Measurements from ENCODE around the gene IGHMBP2. TPM values are rescaled to one million over a fixed set of nuclear protein-coding genes. Genes with fewer than 3 reads are reported as not detected.

Gene IGHMBP2
- total RNA-seq, 1 experiment from 2014 or later, result 19.3 TPM

DNA sequence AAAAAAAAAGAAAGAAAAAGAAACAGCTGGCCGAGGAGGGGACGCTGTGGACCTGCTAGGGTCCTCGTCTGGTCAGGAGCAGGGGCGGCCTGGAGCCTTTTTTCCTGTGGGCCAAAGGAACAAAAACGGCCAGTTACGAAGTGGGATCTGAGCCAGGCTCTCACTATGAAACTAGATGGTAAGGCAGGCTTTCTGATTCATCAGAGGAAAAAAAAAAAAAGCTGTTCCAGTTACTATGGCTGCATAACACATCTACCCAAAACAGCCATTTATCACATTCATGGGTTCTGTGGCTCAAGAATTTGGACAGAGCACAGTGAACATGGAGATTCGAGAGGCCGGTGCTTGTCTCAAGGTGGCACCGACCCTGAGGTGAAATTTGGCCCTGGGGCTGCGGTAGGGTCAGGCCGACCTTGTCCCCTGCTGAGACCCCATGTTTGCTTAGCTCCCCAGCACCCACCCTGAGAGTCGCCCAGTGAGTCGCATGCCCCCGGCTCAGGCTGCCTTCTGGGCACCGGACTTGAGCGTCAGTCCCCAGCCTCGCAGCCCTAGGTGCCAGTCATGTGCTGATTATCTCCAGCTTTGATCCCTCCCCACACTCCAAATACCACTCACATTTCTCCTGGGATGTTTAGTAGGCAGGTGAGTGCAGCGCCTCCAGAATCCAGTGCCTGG is 42.9 kb downstream of the IGHMBP2 start:
- H3K9me2 ChIP-seq (ENCODE audit: insufficient read depth), result no peaks in the 10 kb centered on the region
- H3K4me2 ChIP-seq (ENCODE audit: low read length), result no peak overlapping the region
- ChIA-PET RAD21 (ENCODE audit: low non-redundant PET in 1 of 2, low total read pairs in 2 of 2, uncharacterized antibody in 2 of 2, unreplicated experiment in 2 of 2) (no interaction called here), POLR2A (no interaction called here), CTCF (no interaction called here)
- no peaks in the 10 kb centered on the region for H3K36me3 ChIP-seq (ENCODE audit: control insufficient read depth in 1 of 2, insufficient read depth in 2 of 2, low read length in 2 of 2)
- BruUV-seq (replicated peaks), result no TSS peak
- H3K27ac ChIP-seq (ENCODE audit: low read depth, low read length), result no peak overlapping the region
- no peaks in the 10 kb centered on the region for H3K9me3 ChIP-seq (ENCODE audit: control insufficient read depth in 1 of 2, insufficient read depth in 1 of 2, low read depth in 1 of 2, low read length in 2 of 2)
- ATAC-seq (no peak), DNase-seq (ENCODE audit: low read depth, low spot score) (no peak)
- H3K4me3 ChIP-seq (replicated peaks in 1 of 2; ENCODE audit: low read depth in 1 of 2, low read length in 2 of 2), result no peak overlapping the region
- H3K9ac ChIP-seq (ENCODE audit: low read length), result no peak overlapping the region
- no peaks in the 10 kb centered on the region for H3K4me1 ChIP-seq (ENCODE audit: control insufficient read depth in 1 of 2, insufficient read depth in 2 of 2, low read length in 2 of 2)
- no peak overlapping the region for H2AFZ ChIP-seq (ENCODE audit: low read depth, low read length, poor library complexity, severe bottlenecking)
- H4K20me1 ChIP-seq (ENCODE audit: insufficient read depth), result no peaks in the 10 kb centered on the region
- H3K27me3 ChIP-seq (ENCODE audit: insufficient read depth, low read length), result no peaks in the 10 kb centered on the region
- TF ChIP-seq TCF7L2 (IDR thresholded peaks at IDR 0.05; ENCODE audit: borderline replicate concordance, extremely low read depth, insufficient read depth, insufficient read length) (no peak), EGR1 (IDR thresholded peaks at IDR 0.05; ENCODE audit: low read depth) (no peak), ELF1 (IDR thresholded peaks at IDR 0.05; ENCODE audit: borderline replicate concordance, low read depth) (no peak), JUND (IDR thresholded peaks at IDR 0.05) (no peak), ZNF274 (IDR thresholded peaks at IDR 0.05; ENCODE audit: low read depth, low read length) (no peak), SRF (IDR thresholded peaks at IDR 0.05; ENCODE audit: low read depth) (no peak), POLR2A (IDR thresholded peaks at IDR 0.05; ENCODE audit: borderline replicate concordance, extremely low read depth, insufficient read depth, insufficient read length) (no peak), ZBTB33 (IDR thresholded peaks at IDR 0.05; ENCODE audit: extremely low read depth, insufficient replicate concordance, low read length) (no peak), YY1 (IDR thresholded peaks at IDR 0.05; ENCODE audit: extremely low read depth, insufficient replicate concordance, low read depth, low read length) (no peak), EZH2 (IDR thresholded peaks at IDR 0.05) (no peak), FOSL1 (IDR thresholded peaks at IDR 0.05; ENCODE audit: low read depth) (no peak), ZFX (IDR thresholded peaks at IDR 0.05) (no peak), RAD21 (IDR thresholded peaks at IDR 0.05; ENCODE audit: low read depth) (no peak), CTCF (IDR thresholded peaks at IDR 0.05 in 2 of 3, conservative IDR thresholded peaks at IDR 0.05 in 1 of 3; ENCODE audit: borderline replicate concordance in 1 of 3, insufficient read depth in 1 of 3, low read depth in 2 of 3, low read length in 2 of 3) (no peak), CBX3 (IDR thresholded peaks at IDR 0.05; ENCODE audit: low read depth) (no peak), REST (IDR thresholded peaks at IDR 0.05; ENCODE audit: low read depth) (no peak)
- TF ChIP-seq, protein P1, sequence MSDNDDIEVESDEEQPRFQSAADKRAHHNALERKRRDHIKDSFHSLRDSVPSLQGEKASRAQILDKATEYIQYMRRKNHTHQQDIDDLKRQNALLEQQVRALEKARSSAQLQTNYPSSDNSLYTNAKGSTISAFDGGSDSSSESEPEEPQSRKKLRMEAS (IDR thresholded peaks at IDR 0.05), result no peak
- H3K79me2 ChIP-seq (ENCODE audit: insufficient read depth, low read length), result no peaks in the 10 kb centered on the region
- intact Hi-C loops (cut with micrococcal nuclease), result no loop called here

Data from HCT116 (cell line).